Measurements from ENCODE around the gene ITGB5.

DNA sequence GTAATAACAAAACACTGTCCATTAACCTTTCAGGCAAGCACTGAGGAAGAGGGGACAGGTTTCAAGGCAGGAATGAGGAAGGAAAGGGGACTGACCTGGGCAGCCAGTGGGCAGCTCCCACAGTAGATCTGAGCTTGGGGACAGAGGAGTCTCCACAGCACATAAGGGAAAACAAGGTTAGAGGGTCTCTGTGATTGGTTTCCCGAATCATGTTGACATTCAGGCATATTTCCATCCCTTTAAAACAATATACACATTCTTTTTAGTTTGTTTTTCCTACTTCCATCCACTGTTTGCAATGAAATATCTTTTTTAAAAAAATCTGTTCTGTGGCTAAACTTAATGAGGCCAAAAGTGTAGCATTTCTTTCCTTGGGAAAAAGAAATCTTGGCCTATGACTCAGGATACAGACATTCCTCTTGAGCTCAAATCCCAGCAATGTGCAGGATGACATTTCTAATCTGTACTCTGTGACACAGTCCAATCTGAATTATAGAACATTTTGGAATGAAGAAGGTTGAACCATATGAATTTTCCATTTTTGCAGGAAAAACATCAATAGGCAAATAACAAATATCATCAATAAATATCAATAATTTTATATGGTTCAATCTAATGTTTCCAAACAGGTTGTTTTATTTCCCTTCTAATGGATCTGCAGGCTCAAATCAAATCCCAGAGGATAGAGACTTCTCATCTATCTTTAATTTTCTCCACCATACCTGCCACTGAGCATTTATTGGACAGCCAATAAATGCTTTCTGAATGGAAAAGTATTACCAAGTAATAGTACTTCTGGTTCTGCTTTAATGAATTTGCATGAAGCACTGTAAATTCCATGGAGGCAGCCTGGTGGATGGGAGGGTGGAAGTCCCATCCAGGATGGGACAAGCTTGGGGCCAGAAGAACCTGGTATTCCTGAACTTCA, 54.1 kb downstream of the ITGB5 start:
- TF ChIP-seq CTCF (IDR thresholded peaks at IDR 0.05) (no peak), POLR2A (IDR thresholded peaks at IDR 0.05) (no peak)
